K562 treated with DMSO at 1 percent for 24 hours (cell line): ENCODE measurements around the gene GPR55. TPM values are rescaled to one million over a fixed set of nuclear protein-coding genes. Genes with fewer than 3 reads are reported as not detected.

Experiments used
- total RNA-seq: library from RNA; unstranded; fragments of 300-600 nt; gene quantifications from 2 replicates; pipeline ENCODE4 v1.2.3, GENCODE V29; 2022; ENCODE audit warnings: low read depth; ENCODE audit not compliant: insufficient read depth

The GPR55 gene
- total RNA-seq = 0.25 and 0.35 TPM in 2 replicates

GRCh38 chr2:230924470-230925341 lies at the start of gene GPR55:
Gene GPR55 (minus strand): TSS chr2:230925242. CDS start chr2:230910962, 14,280 bp downstream.

GRCh38 chr2:230864605-230865306 lies 60.3 kb downstream of the GPR55 start, which contains the start of gene ITM2C:
Gene ITM2C (plus strand): TSS chr2:230864942. CDS start chr2:230865026, 84 bp downstream.

Other genes starting within 250 kb of the GPR55 start
- 34.6 and 39.3 TPM in 2 replicates for gene CAB39, start 212.4 kb downstream of the GPR55 start, total RNA-seq
- 93.1 and 95.2 TPM in 2 replicates for gene ITM2C, start 60.3 kb downstream of the GPR55 start, total RNA-seq
- gene SPATA3, start 70.9 kb upstream of the GPR55 start, total RNA-seq = not detected in 2 replicates
- gene C2orf72, start 112.3 kb upstream of the GPR55 start, total RNA-seq = not detected in 2 replicates
- 54.9 and 65.4 TPM in 2 replicates for gene PSMD1, start 131.6 kb upstream of the GPR55 start, total RNA-seq
- not detected in 2 replicates for gene HTR2B, start 199.8 kb upstream of the GPR55 start, total RNA-seq